Midbrain (tissue), 1 donor: ENCODE results near the gene NAA25.
"Not testable (repeated sequence)": the region's sequence is repeated elsewhere in the genome, so short reads cannot be mapped to it uniquely, and the experiment has no call there.

Experiments
- DNase-seq: peaks from one replicate; lab custom pipeline; 2025; lab: John Stamatoyannopoulos, UW

NAA25 gene

DNA sequence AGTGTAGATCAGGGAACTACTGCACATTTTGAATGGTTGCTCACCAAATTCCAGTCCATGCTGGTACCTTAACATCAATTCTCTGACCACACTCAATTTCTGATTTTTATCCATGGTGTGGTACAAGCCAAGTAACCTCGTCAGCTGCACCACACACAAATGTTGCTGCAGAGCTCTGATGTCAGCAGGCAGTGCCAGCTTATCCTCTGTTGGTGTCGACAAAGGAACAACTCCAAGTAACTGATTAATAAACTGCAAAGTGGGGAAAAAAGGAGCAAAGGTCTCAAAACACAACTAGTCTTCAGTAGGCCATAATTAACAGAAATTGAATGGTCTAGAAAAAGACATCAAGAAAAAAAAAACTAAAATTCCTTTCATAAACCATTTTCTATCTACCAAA is 47.4 kb downstream of the NAA25 start:
- no peak for DNase-seq

DNA sequence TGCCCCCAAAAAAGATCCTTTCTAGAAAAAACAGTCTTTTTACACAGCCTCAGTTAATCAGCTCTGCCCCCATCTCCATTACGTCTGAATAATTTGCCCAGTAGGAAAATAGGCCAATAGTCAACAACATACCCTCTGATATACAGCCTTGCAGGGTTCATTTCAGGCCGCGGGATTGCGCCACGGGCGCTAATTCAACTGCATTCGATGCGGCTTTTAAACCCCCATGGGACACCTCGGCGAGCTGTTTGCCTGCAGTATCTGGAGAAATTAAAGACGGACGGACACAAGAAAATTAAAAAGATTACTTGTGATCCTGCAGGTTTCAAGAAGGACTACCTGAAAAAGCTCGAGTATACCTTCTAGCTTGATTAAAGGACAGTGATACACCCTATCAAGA is 59.2 kb downstream of the NAA25 start:
- DNase-seq, result no peak

DNA sequence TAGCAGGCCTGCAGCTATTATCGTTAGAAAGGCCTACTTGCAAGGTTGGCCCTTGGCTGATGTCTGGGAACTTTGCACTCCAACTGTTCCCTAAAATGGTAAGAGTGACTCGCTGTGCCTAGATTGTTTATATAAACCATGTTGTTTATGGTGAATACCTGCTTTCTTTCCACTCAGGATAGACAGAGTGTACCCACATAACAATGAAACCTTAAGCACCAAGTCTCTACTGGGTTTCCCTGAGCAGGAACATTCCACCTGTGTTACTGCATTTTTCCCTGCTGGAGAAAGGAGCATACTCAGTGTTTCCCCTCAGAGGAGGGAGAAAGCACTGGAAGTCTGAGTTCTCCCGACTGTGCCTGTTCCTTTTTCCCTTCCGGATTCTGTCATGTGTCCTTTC is 62.6 kb downstream of the NAA25 start:
- no peak for DNase-seq

DNA sequence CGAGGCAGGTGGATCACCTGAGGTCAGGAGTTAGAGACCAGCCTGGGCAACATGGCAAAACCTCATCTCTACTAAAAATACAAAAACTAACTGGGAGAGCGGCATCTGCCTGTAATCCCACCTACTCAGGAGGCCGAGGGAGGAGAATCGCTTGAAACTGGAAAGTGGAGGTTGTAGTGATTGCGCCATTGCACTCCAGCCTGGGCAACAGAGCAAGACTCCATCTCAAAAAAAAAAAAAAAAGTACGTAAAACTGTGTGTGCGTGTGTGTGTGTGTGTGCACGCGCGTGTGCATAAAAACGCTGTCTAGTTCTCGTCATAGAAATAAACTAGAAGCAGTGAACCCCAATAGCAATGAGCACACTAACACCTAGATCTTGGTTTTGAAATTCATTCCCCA is 72.0 kb downstream of the NAA25 start:
- DNase-seq, result not testable (repeated sequence)

DNA sequence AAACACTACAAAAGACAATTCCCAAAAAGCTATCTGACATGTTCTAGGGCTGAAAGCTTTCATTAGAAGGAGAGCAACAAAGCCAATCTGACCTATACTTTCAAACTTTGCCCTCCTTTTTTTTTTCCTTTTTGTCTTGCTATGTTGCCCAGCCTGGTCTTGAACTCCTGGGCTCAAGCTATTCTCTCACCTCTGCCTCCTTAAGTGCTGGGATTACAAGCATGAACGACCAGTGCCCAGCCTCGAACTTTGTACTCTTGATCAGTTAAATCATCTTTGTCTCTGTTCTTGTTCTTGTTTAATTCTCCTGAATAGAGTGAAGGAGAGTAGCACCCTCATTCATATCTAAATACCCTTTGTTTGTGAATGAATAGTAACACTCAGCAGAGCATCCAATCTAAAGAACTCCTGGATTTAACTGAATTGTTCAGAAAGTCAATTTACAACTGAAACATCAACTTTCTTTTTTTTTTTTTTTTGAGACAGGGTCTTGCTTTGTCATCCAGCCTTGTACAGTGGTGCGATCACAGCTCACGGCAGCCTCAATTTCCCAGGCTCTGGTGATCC is 73.3 kb downstream of the NAA25 start:
- DNase-seq, result no peak

DNA sequence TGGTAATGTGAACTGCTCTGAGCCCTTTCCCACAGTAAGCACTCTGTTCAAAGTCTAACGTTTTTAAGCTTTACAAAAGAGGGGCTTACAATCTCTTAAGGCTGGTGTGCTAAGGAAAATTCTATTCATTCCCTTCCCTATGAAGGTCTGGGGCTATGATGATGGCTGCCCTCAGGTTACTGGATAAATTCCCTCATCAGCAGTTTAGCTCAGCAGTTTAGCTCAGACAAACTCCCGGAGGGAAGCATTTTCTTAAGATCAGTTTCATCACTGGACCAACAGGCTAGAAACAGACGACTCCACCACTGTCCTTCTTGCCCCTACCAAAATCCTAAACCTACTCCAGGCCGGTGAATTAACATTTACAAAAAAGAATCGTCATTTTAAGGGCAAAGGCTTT is 76.3 kb downstream of the NAA25 start:
- DNase-seq, result no peak

DNA sequence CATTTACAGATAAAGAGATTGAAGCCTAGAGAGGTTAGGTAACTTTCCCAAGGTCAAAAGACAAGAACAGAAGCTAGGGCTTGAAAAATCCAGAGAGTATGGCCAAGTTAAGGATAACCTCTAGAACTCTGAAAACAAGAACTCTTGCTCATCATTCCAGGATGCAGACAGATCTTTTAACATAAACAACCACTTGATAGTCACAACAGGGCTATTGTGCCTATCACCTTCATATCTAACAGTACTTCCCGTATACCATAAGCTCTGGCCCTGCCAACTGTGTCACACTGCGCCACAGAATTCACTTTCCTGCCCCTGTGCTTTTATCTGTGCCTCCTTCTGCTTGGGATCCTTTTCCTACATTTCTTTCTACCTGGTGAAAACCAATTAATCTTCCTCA is 77.1 kb downstream of the NAA25 start:
- DNase-seq, result no peak

DNA sequence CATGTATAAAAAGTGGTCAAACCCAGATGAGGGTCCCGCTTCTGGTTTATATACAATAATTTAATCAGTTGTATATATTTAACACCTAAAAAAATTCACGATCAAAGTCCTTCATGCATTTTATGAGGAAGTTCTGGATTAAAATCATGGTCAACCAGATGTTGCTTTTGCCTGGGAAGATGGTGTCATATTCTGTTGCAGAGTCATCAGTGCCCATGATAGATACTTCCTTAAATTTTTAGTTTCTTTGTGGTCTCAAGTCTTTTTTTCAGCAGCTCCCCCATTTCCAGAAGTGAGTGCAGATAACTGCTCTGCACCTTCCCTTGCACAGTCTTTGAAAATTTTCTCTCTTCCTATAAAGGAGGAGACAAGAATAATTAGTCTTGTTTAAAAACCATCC is 79.3 kb downstream of the NAA25 start:
- no peak for DNase-seq

DNA sequence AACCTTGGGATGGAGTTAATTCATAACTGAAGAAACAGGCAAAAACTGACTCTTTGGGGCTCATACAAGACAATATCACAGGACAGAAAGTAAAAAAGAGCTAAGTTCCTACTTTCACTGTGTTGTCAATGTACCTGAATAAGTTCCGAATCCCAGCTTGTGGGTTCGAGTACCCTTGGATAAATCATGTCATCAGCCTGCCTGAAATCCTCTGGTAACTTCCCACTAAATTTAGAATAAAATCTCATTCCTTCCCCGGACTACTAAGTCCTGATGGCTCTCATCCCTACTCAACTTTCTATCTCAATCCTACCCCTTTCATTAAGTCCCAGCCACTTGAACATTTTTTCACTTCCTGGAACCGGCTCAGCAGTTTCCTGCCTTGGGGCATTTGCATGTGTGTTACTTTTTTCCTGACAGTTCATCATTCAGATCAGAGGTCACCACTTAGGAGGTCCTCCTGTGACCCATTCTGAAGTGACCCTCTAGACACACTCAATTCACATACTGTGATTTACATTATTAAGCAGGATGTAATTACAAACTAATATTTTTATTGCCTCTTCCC is 82.7 kb downstream of the NAA25 start:
- DNase-seq, result no peak

DNA sequence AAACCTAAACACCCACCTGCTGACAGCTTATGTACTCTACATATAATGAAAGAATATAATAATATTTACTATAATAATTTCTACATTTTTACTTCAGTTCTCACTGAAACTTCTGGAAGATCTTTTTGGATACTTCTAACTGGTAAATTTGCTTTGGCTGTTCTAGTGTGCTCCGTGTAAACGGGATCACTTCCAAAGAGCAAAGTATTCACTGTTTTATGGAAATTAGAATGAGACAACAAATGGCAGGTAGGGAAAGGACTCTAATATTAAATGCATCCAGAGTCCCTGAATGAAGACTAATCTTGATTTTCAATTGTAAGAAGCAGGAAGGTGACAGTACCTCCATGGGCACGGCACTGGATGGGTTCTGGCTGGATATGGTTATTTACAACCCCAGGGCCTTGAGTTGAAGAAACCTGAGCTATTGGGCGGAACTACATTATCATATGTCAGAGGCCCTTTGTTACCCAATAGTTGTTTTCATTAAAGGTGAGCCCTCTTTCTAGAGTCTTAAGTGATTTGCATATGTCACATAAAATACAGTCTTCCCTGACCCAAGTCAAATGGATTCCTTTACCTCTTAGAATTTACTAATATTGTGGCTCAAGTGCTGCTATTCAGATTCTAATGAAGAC is 84.7 kb downstream of the NAA25 start:
- DNase-seq, result no peak

DNA sequence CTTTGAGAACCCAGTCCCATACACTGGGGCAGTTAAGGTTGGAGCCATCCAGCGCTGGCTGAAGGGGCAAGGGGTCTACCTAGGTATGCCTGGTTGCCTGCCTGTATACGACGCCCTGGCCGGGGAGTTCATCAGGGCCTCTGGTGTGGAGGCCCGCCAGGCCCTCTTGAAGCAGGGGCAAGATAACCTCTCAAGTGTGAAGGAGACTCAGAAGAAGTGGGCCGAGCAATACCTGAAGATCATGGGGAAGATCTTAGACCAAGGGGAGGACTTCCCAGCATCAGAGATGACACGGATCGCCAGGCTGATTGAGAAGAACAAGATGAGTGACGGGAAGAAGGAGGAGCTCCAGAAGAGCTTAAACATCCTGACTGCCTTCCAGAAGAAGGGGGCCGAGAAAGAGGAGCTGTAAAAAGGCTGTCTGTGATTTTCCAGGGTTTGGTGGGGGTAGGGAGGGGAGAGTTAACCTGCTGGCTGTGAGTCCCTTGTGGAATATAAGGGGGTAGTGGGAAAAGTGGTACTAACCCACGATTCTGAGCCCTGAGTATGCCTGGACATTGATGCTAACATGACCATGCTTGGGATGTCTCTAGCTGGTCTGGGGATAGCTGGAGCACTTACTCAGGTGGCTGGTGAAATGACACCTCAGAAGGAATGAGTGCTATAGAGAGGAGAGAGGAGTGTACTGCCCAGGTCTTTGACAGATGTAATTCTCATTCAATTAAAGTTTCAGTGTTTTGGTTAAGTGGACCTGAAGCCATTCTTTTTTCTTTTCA is 86.2 kb downstream of the NAA25 start:
- no peak for DNase-seq

DNA sequence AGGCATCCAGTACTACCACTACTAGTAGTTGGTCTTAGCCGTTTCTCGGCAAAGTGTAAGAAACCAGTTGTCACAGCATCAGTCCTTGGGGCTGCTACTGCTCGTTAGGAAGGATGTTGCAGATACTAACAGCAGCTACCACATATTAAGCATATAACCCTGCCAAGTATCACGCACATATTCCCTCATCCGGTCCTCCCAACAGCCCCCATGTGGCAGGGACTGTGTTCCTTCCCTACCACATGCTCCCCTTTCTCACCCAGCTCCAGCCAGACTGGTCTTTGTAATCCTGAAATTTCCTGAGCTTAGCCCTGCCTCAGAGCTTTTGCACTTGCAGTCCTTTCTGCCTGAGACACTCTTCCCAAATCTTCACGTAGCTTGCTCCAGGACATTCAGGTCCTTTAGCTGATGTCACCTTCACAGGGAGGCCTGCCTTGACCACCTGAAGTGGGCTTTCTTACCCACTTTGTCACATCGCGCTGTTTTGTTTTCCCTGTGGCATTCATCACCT is 87.6 kb downstream of the NAA25 start:
- no peak for DNase-seq

DNA sequence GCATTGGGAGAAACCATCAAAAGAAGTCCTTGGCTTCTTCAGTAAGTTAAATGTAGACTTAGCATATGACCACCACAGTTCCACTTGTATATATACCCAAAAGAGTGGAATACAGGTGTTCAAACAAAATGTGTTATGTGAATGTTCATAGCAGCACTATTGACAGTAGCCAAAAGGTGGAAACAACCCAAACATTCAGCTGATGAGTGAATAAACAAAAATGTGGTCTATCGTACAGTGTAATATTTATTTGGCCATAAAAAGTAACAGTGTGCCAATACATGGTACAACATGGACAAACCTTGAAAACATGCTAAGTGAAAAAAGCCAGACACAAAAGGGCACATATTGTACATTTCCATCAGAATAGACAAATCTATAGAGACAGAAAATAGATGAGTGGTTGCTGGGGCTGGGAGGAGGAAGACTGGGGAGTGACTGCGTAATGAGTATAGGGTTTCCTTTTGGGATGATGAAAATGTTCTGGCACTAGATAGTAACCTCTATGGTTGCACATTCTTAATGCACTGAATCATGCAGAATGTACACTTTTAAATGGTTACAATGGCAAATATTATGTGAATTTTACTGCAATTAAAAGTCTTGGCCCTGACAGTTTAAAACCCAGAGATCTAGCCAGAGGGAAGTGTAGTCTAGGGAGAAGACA is 89.9 kb downstream of the NAA25 start:
- DNase-seq, result no peak

DNA sequence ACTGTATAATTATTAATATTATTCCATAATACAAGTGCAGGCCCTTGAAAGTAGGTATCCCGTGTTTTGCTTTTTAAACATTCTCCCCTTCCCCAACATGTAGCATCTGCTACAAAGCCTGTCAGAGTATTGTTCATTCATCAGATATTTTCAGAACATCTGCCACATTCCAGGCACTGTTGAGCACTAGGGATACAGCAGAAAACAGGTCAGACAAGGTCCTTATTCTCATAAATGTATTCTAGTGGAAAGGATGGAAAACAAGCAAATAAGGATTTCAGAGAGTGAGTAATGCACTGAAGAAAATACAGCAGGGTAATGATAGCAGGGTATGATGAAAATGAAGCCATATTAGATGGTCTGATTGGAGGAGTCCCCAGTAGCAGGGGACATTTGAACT is 91.5 kb downstream of the NAA25 start:
- DNase-seq, result no peak

DNA sequence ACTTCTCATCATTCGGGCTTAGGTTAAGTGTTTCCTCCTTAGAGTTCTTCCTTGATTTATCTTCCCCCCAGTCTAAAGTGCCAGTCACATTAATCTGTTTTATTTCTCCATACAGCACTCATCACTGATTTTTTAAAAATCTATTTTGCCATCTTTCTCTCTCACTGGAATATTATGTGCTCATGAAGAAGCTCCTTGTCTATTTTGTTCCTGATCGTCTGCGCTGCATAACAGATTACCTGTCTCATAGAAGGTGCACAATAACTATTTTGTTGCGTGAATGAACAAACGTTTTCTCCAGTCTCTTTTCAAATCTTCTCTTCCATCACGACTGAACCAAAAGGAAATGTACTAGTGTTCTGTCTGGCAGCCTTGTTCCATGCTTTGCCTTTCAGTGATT is 92.6 kb downstream of the NAA25 start:
- no peak for DNase-seq

DNA sequence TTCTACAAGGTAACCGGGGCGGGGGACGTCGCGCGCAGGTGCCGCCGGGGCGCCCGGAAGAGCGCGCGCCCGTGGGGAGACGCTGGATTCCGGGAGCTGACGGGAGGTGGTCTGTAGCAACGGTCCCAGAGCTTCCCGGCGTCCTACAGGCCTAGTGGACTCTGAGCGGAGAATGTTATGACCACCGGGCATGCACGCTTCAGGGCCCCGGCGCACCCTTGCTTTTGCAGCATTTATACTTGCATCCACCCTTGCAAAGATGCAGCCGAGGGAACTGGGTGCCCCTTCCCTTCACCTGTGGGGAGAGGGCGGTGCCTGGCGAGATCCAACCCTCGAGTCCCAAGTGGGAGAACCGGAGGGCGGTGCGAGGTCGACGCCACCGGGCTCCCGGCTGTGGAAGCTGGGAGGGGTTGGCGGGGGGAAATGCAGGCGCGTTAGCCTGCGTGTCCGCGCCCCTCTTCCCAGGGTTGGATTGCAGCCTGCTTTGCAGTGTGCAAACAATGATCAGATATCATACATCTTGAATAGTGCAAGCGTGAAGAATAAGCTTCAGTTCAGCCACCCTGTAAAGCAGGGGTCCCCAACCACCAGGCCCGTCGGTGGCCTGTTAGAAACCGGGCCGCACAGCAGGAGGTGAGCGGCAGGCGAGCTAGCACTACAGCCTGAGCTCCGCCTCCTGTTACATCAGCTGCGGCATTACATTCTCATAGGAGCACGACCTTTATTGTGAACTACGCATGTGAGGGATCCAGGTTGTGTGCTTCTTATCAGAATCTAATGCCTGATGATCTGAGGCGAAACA is 94.8 kb downstream of the NAA25 start:
- DNase-seq, result no peak

DNA sequence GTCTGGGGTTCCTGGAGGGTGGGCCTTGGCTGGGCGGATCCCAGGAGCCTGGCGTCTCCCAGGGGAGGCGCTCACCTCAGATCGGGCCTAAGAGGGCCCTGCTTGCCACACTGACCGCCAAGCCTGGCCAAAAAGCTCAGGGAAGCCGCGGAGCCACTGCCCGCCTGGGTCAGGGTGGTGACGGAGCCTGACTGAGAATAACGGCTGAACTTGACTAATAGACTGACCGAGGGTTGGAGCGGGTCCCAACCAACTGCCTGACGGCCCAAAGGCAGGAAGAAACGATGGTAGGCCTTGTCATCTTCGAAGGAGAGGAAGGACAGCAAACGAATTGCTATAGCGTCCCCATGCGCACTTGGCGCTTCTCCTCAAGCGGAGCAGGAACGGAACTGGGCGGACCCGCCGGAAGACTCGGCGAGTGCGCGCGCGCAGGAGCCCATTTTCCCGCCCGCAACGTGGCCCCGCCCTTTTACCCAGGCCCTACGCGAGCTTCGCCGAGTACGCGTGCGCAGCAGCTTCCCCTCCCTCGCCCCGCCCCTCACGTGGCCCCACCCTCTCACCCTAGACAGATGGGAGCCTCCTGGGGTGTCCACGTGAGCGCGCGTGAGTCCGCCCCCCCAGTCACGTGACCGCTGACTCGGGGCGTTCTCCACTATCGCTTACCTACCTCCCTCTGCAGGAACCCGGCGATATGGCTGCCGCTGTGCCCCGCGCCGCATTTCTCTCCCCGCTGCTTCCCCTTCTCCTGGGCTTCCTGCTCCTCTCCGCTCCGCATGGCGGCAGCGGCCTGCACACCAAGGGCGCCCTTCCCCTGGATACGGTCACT is 95.6 kb downstream of the NAA25 start, which contains the start of the genes ERP29 and TMEM116:
Gene ERP29, plus strand, starts transcription at position 652 of the 826 bp plus-strand sequence. Its CDS starts 40 bp downstream, at position 692.
Gene TMEM116, minus strand, starts transcription at position 391 of the 826 bp plus-strand sequence. CDS start 7,895 bp downstream, outside the sequence.
- peak; percentile 100 for DNase-seq

DNA sequence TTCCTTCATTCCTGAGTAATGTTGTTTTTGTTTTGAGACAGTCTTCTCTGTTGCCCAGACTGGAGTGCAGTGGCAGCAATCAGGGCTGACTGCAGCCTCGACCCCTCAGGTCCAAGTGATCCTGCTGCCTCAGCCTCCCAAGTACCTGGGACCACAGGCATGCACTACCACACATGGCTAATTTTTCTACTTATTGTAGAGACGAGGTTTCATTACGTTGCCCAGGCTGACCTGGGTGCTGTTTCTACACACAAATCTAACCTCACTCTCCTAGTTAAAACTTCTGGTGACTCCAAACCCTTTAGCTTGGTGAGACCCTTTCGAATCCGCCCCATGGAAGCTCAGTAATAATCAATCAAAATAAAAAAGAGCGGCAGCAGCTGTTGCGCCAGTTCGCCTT is 96.9 kb downstream of the NAA25 start:
- DNase-seq, result no peak

DNA sequence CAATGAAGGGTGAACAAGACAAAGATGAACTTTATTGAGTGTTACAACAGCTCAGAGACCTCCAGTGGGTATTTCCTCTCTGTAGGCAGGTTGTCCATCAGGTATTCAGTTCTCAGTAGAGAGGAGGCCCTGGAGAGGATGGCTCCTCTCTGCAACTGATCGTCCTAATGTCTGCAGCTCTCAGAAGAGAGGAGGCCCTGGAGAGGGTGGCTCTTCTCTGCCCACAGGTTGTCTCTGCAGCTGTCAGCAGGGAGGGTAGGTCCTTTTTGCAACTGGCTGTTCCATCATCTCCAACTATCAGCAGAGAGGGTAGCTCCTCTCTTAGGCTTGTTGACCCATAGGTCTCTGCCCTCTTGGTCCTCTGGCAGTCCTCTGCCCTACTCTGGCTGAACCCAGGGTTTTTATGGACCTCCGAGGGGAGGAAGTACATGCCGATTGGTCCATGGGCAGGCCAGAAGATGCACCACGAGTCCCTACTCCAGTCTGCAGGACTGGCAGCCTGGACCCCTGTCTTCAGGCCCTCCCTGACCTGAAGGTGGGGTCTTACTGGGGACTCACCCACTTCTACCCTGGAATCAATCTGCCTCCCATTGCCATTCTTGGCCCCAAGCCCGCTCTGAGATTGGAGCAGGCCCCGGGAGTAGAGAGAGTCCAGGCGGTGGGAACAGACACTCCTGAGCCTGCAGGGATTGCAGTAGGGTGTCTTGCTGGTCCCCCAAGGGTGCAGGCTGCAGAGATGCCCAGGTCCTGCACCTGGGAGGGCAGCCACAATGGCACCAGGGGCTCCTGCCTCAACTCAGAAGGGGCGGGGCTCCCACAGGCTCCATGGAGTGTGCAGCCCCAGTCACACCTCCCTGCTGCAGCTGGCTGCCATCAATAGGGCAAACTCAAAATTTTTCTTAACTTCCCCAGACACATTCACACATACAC is 97.9 kb downstream of the NAA25 start:
- no peak for DNase-seq
